Measurements from ENCODE around the gene EXTL2.

The EXTL2 gene

DNA sequence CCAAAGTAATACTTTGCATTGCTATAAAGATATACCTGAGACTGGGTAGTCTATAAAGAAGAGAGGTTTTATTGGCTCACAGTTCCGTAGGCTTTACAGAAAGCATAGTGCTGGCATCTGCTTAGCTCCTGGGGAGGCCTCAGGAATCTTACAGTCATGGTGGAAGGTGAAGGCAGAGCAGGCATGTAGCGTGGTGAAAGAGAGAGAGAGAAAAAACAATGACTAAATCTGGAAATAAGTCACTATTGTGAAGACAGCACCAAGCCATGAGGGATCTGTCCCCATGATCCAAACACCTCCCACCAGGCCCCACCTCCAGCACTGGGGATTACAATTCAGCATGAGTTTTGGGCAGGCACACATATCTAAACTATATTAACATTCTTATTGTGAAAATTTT is 31.6 kb upstream of the EXTL2 start:
- H3K9me3 ChIP-seq: no peaks in the 10 kb centered on the region
- H3K4me1 ChIP-seq: no peaks in the 10 kb centered on the region
- H3K27ac ChIP-seq: no peak overlapping the region
- DNase-seq: no peak
- intact Hi-C loops (cut with DNase I; ENCODE audit: low total_unique reads): no loop called here
- H3K4me3 ChIP-seq: no peak overlapping the region
- H3K36me3 ChIP-seq: peaks cover 0 to 16% (median 6%) of the 10 kb centered on the region in 3 donors
- H3K27me3 ChIP-seq: no peaks in the 10 kb centered on the region
- TF ChIP-seq, protein P1, sequence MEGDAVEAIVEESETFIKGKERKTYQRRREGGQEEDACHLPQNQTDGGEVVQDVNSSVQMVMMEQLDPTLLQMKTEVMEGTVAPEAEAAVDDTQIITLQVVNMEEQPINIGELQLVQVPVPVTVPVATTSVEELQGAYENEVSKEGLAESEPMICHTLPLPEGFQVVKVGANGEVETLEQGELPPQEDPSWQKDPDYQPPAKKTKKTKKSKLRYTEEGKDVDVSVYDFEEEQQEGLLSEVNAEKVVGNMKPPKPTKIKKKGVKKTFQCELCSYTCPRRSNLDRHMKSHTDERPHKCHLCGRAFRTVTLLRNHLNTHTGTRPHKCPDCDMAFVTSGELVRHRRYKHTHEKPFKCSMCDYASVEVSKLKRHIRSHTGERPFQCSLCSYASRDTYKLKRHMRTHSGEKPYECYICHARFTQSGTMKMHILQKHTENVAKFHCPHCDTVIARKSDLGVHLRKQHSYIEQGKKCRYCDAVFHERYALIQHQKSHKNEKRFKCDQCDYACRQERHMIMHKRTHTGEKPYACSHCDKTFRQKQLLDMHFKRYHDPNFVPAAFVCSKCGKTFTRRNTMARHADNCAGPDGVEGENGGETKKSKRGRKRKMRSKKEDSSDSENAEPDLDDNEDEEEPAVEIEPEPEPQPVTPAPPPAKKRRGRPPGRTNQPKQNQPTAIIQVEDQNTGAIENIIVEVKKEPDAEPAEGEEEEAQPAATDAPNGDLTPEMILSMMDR (IDR thresholded peaks at IDR 0.05): no peak

DNA sequence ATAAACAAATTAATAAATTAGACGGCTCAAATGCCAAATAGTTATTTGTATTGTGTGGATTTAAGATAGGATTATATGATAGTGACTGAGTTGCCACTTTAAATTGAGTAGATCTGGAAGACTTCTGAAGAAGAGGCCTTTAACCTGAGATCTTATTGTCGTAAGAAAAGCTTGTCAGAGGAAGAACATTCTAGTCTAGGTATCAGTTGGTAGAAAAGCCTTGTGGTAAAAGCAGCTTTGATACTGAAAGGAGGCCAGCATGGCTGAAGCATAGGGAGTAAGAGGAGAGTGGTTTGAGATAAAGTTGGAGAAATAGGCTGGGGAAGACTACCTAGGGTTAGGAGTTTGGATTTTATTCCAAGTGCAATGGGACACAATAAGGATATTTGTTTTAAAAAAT is 30.3 kb upstream of the EXTL2 start:
- H3K4me1 ChIP-seq: no peaks in the 10 kb centered on the region
- intact Hi-C loops (cut with DNase I; ENCODE audit: low total_unique reads): loop anchor here (5.0 kb wide), 1 partner anchor 362 kb away; no protein-coding TSS in a partner anchor

DNA sequence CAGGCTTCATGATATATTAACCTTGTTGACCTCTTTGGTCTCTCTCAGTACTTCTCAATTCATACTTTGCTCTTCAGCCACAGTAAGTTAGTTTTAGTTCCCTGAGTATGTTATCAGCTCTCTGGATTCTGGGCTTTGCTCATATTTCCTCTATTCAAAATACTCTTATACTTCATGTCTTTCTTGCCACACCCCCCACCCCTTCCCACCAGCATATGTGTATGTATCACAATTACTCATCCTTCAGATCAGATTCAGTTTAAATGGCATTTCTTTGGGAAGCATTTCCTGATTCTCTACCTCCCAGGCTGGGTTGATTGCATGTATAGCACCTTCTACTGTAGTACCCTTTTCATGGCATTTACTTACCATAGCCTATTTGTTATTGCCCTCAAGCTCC is 29.6 kb upstream of the EXTL2 start:
- peaks cover 0 to 16% (median 7%) of the 10 kb centered on the region in 3 donors for H3K36me3 ChIP-seq
- TF ChIP-seq, protein P1 (IDR thresholded peaks at IDR 0.05): no peak
- intact Hi-C loops (cut with DNase I; ENCODE audit: low total_unique reads): loop anchor here (5.0 kb wide), 1 partner anchor 363 kb away; no protein-coding TSS in a partner anchor

More for the DNA sequence above, 30.3 kb upstream of the EXTL2 start:
- Histone ChIP-seq H3K27me3 (no peaks in the 10 kb centered on the region), H3K36me3 (peaks cover 0 to 16% (median 6%) of the 10 kb centered on the region in 3 donors), H3K4me3 (no peak overlapping the region), H3K27ac (no peak overlapping the region), H3K9me3 (no peaks in the 10 kb centered on the region)
- TF ChIP-seq, protein P1 (IDR thresholded peaks at IDR 0.05): no peak
- no peak for DNase-seq

DNA sequence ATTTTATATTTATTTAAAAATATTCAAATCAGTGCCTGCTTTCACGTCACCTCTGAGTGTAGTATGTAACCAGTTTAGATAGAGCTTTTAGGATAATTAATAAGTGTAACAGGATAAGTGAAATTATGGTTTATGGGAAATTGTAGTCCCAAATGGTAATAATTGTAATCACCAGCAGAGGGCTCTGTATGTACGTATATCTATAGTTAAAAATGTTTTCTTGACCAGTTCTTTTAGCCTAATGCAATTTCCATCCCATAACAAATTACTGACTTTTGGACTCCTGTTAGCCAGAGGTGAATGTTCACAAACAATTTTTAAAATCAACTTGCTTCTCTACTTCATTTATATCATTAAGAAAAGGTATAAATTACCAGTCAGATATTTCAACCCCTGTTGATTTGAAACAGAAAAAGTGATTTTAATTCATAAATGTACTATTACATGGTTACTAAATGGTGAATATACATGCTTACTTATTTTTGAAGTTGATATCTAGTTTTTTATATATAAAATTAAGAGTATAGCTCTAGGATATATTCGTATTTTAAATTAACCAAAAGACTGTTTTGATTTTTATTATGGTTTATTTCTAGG is 26.6 kb upstream of the EXTL2 start:
- Histone ChIP-seq H3K27ac (no peak overlapping the region), H3K9me3 (no peaks in the 10 kb centered on the region), H3K36me3 (peaks cover 8 to 37% (median 25%) of the 10 kb centered on the region in 3 donors), H3K4me1 (no peaks in the 10 kb centered on the region), H3K4me3 (no peak overlapping the region), H3K27me3 (no peaks in the 10 kb centered on the region)
- no peak for DNase-seq
- intact Hi-C loops (cut with DNase I; ENCODE audit: low total_unique reads): loop anchor here (5.0 kb wide), 1 partner anchor 366 kb away; no protein-coding TSS in a partner anchor
- TF ChIP-seq, protein P1 (IDR thresholded peaks at IDR 0.05): peak; percentile 63 to 72

More for the DNA sequence above, 29.6 kb upstream of the EXTL2 start:
- H3K4me1 ChIP-seq: no peaks in the 10 kb centered on the region
- no peak overlapping the region for H3K4me3 ChIP-seq
- H3K27me3 ChIP-seq: no peaks in the 10 kb centered on the region
- no peak for DNase-seq
- H3K9me3 ChIP-seq: no peaks in the 10 kb centered on the region
- no peak overlapping the region for H3K27ac ChIP-seq

DNA sequence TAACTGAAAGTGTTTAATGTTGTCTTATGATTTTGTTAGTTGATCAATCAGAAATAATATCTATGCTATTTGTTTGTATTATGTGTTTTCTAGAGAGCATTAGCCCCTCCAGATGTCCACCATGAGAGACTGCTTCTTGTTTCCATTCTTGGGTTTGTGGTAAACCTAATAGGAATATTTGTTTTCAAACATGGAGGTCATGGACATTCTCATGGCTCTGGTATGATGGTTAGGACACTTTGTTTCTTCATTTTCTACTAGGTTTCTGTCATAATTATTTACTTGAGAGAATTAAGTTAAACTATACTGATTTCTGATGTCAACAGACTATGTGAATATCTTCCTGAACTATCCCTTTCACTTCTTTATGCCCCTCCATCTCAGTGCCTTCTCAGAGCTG is 17.4 kb upstream of the EXTL2 start:
- TF ChIP-seq, protein P1 (IDR thresholded peaks at IDR 0.05): no peak
- intact Hi-C loops (cut with DNase I; ENCODE audit: low total_unique reads): no loop called here
- Histone ChIP-seq H3K27me3 (no peaks in the 10 kb centered on the region), H3K27ac (no peak overlapping the region), H3K4me3 (no peak overlapping the region), H3K4me1 (no peaks in the 10 kb centered on the region), H3K36me3 (peaks cover 41 to 85% (median 53%) of the 10 kb centered on the region in 3 donors), H3K9me3 (no peaks in the 10 kb centered on the region)
- DNase-seq: no peak
